GM04503 (cell line): ENCODE data around the gene AGAP1.

Experiments
- DNase-seq: peaks from one replicate; pipeline ENCODE4 v3.0.0-alpha.2; 2012; ENCODE audit warnings: low read depth

The AGAP1 gene

GRCh38 chr2:235690082-235690808, 196.4 kb downstream of the AGAP1 start:
- no peak for DNase-seq

- no peak for DNase-seq
These were observed 197.1 kb downstream of the AGAP1 start for GRCh38 chr2:235690809-235691450.

DNA sequence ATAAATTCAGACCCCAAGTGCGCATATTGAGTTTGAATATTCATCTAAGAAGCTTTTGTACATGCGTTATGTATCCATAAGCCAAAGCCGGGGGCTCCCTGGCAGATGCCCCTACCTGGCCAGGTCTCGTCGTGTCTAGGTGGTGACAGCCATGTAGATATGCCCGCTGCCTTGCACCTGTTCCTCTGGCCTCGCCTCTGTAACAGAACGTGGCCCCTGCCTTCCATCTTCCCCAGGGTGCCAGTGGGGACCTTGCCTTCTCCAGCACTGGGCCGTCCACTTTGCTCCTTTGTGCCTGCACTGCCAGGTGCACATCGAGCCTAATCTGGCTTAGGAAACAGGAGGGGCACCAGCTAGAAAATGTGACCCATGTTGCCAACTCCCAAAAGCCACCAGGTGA, 198.2 kb downstream of the AGAP1 start:
- DNase-seq, result no peak

GRCh38 chr2:235692671-235693171, 198.9 kb downstream of the AGAP1 start:
- no peak for DNase-seq

GRCh38 chr2:235693279-235693678, 199.4 kb downstream of the AGAP1 start:
- DNase-seq, result no peak

- no peak for DNase-seq
These were observed 201.1 kb downstream of the AGAP1 start for GRCh38 chr2:235694721-235695601.

DNA sequence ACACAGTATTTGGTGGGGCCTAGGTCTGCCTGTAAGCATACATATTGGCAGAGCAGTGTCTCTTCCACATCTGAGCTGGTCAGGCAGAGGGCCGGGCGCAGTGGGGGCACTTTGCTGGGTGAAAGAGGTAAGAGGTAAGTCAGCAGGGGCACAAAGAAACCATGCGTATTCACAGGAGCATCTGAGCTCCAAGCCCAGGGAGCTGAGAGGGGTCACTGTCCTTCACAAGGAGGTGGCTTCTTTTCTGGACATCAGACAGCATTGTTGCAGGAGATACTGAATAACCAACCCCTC, 201.7 kb downstream of the AGAP1 start:
- no peak for DNase-seq

GRCh38 chr2:235697041-235697440, 203.2 kb downstream of the AGAP1 start:
- no peak for DNase-seq

DNA sequence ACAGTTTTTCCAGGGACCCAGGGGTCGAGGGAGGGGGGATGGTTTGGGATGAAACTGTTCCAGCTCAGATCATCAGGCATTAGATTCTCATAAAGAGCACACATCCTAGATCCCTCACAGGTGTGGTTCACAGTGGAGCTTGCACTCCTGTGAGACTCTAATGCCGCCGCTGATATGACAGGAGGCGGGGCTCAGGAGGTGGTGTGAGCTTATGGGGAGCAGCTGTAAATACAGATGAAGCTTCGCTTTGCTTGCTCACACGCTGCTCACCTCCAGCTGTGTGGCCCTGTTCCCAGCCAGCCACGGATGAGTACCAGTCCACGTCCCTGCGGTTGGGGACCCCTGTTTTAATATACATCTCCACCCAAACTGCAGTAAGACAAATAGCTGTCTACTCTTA, 204.2 kb downstream of the AGAP1 start:
- no peak for DNase-seq

GRCh38 chr2:235698491-235698890, 204.6 kb downstream of the AGAP1 start:
- no peak for DNase-seq

GRCh38 chr2:235699576-235699975, 205.7 kb downstream of the AGAP1 start:
- no peak for DNase-seq

- DNase-seq, result no peak
These were observed 207.6 kb downstream of the AGAP1 start for GRCh38 chr2:235701206-235701981.

DNA sequence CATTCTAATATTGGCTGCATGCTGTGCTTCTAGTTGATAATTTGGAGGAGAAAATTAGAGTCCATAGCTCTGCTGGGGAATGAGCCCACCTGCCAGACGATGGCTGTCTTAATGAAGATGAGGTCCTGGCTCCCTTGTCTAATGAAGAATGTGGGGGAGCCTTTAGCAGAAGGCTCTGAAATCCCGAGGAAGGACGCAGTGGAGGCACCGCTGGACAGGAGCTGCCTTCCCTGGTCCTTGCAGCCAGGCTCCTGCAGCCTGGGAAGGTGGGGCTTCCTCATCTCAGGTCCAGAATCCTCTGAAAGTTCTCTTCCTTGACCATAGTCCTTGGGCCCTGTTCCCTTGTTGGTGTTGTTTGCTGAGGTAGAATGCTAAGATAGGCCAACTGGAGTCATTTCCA, 208.3 kb downstream of the AGAP1 start:
- no peak for DNase-seq

DNA sequence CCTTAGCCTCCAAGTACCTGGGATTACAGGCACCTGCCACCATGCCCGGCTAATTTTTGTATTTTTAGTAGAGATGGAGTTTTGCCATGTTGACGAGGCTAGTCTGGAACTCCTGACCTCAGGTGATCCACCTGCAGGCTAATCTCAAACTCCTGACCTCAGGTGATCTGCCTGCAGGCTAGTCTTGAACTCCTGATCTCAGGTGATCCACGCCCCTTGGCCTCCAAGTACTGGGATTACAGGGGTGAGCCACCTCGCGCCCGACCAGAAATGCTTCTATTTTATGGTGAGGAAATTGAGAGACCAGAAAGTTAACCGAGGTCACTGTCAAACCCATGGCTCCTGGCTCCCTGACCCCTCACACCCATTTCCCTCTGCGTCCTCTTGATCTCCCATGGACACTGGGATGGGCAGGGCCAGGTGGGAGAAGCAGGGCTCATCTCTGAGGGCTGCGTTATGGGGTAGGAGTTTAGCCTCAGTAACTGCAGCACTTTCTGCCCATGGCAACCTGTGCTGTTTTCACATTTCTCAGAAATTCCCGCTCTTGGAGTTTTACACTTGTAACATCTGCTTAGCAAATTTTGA, 210.0 kb downstream of the AGAP1 start:
- no peak for DNase-seq

- DNase-seq, result no peak
These were observed 211.5 kb downstream of the AGAP1 start for GRCh38 chr2:235705296-235705695.

- no peak for DNase-seq
These were observed 212.7 kb downstream of the AGAP1 start for GRCh38 chr2:235706506-235706905.

DNA sequence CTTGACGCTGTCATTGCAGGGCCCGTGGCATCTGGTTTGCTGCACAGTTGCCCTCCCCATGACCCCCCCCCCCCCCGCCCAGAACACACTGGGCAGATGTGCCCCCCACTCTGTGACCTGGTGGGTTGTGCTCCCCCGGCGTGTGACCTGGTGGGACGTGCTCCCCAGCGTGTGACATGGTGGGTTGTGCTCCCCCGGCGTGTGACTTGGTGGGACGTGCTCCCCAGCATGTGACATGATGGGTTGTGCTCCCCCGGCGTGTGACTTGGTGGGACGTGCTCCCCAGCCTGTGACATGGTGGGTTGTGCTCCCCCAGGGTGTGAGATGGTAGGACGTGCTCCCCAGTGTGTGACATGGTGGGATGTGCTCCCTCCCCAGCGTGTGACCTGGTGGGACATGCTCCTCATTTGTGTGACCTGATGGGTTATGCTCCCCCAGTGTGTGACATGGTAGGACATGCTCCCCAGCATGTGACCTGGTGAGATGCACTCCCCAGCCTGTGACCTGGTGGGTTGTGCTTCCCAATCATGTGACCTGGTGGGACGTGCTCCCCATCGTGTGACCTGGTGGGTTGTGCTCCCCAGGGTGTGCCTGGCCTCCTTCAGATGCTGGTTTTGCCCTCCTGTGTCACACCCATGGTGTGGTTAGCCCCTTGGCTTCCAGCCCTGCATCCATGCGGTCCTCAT, 213.7 kb downstream of the AGAP1 start:
- DNase-seq, result no peak

GRCh38 chr2:235709124-235709813, 215.4 kb downstream of the AGAP1 start:
- peak; percentile 22 for DNase-seq

- DNase-seq, result no peak
These were observed 216.4 kb downstream of the AGAP1 start for GRCh38 chr2:235709969-235710879.
